Omental fat pad (tissue), 4 donors: Measurements from ENCODE around the gene STXBP3. TPM values are rescaled to one million over a fixed set of nuclear protein-coding genes. Genes with fewer than 3 reads are reported as not detected.

Source experiments
- ATAC-seq: fragments of 150-250 bp; one replicate; pipeline ENCODE4 v1.9.1; 2016; ENCODE audit warnings: mild to moderate bottlenecking, moderate library complexity; ENCODE audit not compliant: low FRiP score
- DNase-seq: peaks from one replicate; pipeline ENCODE4 v3.0.0-alpha.2; 2019; ENCODE audit warnings: low spot score
- total RNA-seq, 4 donors: library from RNA; depleted of rRNA; stranded (reverse); fragments of >200 nt; gene quantifications; one replicate each; pipeline ENCODE4 v1.1.0, GENCODE V29; 2016
- TF ChIP-seq, protein P1 (sequence below), 3 donors: fragments of 450-650 bp; IDR thresholded peaks; one replicate each; pipeline ENCODE4 v1.5.1; 2016 to 2017; ENCODE audit warnings: antibody characterized with exemption in 3 of 3, mild to moderate bottlenecking in 3 of 3, moderate library complexity in 2 of 3

STXBP3 gene
- total RNA-seq, 4 donors from 2014 or later, result 38.3 to 103 (median 52.8) TPM

DNA sequence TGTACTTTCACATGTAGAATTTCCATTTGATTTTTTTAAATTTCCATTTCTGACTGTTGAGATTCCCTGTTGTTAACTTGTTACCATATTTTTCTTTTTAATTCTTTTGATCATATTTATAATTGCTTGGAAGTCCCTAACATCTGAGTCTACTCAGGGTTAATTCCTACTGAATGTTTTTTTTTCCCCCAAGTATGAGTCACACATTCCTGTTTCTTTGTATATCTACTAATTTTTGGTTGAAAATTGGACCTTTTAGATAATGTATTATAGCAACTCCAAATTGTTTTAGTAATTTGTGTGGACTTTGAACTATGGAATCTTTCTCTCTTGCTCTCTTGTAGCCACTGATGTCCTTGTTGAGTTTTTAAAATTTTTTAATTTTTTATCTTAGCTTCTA lies 54.6 kb downstream of the STXBP3 start:
- ATAC-seq, result no peak
- TF ChIP-seq, protein P1, sequence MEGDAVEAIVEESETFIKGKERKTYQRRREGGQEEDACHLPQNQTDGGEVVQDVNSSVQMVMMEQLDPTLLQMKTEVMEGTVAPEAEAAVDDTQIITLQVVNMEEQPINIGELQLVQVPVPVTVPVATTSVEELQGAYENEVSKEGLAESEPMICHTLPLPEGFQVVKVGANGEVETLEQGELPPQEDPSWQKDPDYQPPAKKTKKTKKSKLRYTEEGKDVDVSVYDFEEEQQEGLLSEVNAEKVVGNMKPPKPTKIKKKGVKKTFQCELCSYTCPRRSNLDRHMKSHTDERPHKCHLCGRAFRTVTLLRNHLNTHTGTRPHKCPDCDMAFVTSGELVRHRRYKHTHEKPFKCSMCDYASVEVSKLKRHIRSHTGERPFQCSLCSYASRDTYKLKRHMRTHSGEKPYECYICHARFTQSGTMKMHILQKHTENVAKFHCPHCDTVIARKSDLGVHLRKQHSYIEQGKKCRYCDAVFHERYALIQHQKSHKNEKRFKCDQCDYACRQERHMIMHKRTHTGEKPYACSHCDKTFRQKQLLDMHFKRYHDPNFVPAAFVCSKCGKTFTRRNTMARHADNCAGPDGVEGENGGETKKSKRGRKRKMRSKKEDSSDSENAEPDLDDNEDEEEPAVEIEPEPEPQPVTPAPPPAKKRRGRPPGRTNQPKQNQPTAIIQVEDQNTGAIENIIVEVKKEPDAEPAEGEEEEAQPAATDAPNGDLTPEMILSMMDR (IDR thresholded peaks at IDR 0.05), result no peak
- no peak for DNase-seq

DNA sequence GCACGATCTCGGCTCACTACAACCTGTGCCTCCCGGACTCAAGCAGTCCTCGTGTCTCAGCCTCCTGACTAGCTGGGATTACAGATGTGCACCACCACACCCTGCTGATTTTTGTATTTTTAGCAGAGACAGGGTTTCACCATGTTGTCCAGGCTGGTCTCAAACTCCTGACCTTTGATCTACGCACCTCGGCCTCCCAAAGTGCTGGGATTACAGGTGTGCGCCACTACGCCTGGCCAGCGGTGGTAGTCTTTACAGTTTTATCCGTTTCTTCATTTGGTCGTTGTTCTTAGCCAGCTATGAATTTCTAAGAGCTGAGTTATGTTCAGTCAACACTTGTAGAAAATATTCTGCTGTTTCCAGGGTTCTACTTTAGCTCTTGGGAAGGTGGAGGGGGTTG lies 57.1 kb downstream of the STXBP3 start:
- ATAC-seq (no peak), DNase-seq (no peak)
- TF ChIP-seq, protein P1 (IDR thresholded peaks at IDR 0.05), result no peak

DNA sequence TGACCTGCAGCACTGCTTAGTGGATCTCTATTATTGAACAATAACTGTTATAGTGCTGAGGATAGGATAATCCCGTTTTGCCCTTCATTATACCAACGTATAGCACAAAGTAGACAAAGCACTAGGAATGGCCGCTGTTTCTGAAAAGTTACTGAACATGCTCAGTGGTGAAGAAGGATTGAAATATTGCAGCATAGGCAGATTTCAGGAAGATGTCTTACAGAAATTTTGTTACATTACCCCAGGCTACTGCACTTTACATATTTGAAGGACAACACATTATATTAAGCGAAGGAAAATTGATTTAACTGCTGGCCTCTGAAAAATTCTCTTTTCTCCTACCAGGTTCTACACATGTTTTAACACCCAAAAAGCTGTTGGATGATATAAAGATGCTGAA lies 62.0 kb downstream of the STXBP3 start:
- ATAC-seq (no peak), DNase-seq (no peak)
- TF ChIP-seq, protein P1 (IDR thresholded peaks at IDR 0.05), result no peak

DNA sequence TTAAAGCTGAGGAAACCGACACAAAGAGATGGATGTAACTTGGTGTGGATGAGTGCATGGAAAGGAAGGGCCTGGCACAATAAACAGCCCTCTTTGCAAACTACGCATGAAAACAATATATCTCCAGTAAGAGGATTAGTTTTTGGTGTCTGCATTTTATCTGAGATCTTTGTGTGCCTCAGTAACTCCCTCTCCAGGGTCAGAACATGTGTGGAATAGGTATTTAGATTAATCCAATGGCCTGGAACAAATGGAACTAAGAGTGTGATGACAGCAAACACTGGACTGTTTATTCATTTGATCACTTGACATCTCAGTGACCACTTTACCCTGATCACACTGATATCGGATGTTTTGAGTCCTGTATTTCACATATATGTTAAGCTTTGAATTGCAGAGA lies 65.1 kb downstream of the STXBP3 start:
- no peak for ATAC-seq
- no peak for DNase-seq
- TF ChIP-seq, protein P1 (IDR thresholded peaks at IDR 0.05), result no peak

DNA sequence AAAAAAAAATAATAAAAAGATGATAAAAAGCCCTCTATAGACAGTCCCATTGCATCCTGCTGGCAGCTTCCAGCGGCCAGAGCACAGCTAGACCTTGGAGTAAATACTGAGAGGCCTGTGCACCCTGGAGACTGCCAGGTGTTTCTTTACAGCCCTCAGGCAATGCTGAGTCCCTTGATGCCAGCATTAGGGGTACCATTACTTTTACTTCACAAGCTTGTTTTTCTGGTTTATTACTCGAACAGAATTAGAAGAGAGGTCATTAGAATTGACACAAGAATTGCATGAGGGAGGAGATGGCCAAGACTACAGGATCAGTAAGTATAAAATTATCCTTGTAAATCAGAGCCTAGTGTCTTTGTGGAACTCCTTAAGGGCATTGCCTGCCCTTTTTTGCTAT lies 66.9 kb downstream of the STXBP3 start:
- ATAC-seq, result no peak
- TF ChIP-seq, protein P1 (IDR thresholded peaks at IDR 0.05), result no peak
- no peak for DNase-seq

DNA sequence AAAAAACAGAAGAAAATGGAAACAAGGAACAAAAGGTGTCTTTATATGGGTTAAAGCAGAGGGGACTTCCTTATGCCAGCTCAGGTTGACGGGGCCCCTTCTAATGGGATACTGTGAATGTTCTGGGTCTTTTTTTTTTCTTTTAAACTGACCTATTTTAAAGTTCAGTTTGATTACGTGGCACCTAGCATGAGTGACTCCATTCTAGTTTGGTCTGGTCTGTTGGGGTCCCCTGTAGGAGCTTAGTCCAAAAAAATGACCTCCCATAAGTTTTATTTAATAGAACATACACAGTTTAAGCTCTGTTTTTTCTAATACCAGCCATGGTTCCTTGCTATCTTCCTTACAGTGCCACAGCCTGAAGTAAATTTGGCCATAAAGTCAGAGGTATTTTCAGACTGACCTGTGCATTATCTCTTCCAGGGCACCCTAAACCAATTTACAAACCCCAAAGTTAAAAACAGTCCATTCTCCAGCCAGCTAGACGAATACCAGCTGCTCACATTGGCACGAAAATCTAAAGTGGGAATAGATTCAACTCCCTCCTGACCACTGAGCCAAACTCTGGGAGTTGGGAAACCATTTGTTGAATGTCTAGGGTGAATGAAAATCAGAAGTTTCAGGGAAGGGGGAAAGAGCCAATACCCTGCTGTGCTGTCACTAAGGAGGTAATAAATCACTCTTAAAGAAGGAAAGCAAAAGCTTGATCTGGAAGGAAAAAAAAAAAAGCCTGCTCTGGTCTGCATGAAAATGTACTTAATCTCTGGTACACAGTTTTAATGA lies 68.1 kb downstream of the STXBP3 start:
- TF ChIP-seq, protein P1 (IDR thresholded peaks at IDR 0.05), result no peak
- ATAC-seq (peak; percentile 47), DNase-seq (no peak)

DNA sequence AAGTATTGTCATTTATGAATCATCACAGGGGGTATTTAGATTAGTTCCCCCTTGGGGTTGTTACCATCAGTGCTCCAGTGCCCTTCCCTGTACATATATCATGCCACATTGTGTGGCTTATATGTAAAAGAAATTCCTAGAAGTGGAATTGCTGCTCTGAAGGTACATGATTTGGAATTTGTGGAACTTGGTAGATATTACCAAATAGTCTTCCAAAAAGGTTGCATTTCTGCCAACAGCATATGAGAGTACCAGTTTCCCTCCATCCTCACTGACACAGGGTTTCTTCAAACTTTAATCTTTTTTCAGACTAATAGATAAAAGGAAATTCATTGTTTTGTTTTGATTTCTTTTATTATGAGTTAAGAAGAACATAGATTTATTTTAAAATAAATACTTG lies 69.1 kb downstream of the STXBP3 start:
- no peak for DNase-seq
- ATAC-seq, result no peak
- TF ChIP-seq, protein P1 (IDR thresholded peaks at IDR 0.05), result no peak
